Ovary (tissue), 9 donors: ENCODE results near the gene NFE2L2. TPM values are rescaled to one million over a fixed set of nuclear protein-coding genes. Genes with fewer than 3 reads are reported as not detected.
"Not testable (repeated sequence)": the region's sequence is repeated elsewhere in the genome, so short reads cannot be mapped to it uniquely, and the experiment has no call there.

Experiments
- DNase-seq, 5 donors: peaks; one replicate each; pipeline ENCODE4 v3.0.0-alpha.2; 2019 to 2020
- H3K27ac ChIP-seq, 2 donors: fragments of 200-600 bp; one replicate each; pipeline versions ENCODE4 v1.5.1 to v1.8.0; 2019 to 2022
- H3K27me3 ChIP-seq: fragments of 200-600 bp; one replicate; pipeline ENCODE4 v1.8.0; 2022
- H3K36me3 ChIP-seq: fragments of 200-600 bp; sonication (generic); one replicate; pipeline ENCODE4 v1.5.1; 2019
- H3K4me1 ChIP-seq: one replicate; pipeline ENCODE4 v1.8.1; 2013; ENCODE audit warnings: mild to moderate bottlenecking, moderate library complexity; ENCODE audit not compliant: insufficient read depth
- H3K4me3 ChIP-seq: fragments of 200-600 bp; sonication (generic); one replicate; pipeline ENCODE4 v1.5.1; 2017
- H3K9me3 ChIP-seq, 2 donors: fragments of 200-600 bp in 1 of 2; sonication (generic) in 1 of 2; one replicate each; pipeline versions ENCODE4 v1.5.1 to v1.8.1; 2013 to 2019; ENCODE audit warnings: mild to moderate bottlenecking in 1 of 2, moderate library complexity in 1 of 2
- EP300 ChIP-seq: sonication (generic); formaldehyde crosslinking; IDR thresholded peaks from one replicate; pipeline ENCODE4 v1.6.1; 2017; ENCODE audit warnings: antibody characterized with exemption
- POLR2A ChIP-seq: fragments of 450-650 bp; IDR thresholded peaks from one replicate; pipeline ENCODE4 v1.6.1; 2017; ENCODE audit warnings: antibody characterized with exemption, mild to moderate bottlenecking, moderate library complexity
- WGBS, 3 donors: extraction: QIAGEN DNeasy Blood & Tissue Kit in 1 of 3; methylation state at CpG; one replicate each; pipeline versions ENCODE4 v1.1.5 to v1.1.7; 2013 to 2017; 5-methylcytosine and 5-hydroxymethylcytosine counted together
- intact Hi-C, 4 donors: fragments of 100-400 bp; cut with DNase I; formaldehyde crosslinking; loops; one replicate each; pipeline versions ENCODE4 v1.11.0 to v1.15.1; 2022 to 2023
- microRNA-seq, 3 donors: library from miRNA; unstranded; fragments of <30 nt; microRNA quantifications; one replicate each; pipeline versions ENCODE4 to v1.2.0, GENCODE V29; 2019 to 2020
- polyA plus RNA-seq, 2 donors: library from polyadenylated mRNA; stranded (reverse); fragments of 200-250 nt in 1 of 2; fragments of 350-450 nt in 1 of 2; fragmentation: Illumina TruSeq in 1 of 2; extraction: RNeasy Lipid Tissue Mini Kit (QIAGEN cat#74804) in 1 of 2; gene quantifications; one replicate each; pipeline ENCODE4 v1.2.3, GENCODE V29; 2013 to 2014
- small RNA-seq: library from RNA; depleted of rRNA; stranded (forward); fragments of <200 nt; gene quantifications from one replicate; pipeline ENCODE3, GENCODE V24; 2016
- total RNA-seq, 7 donors: library from RNA; depleted of rRNA in 2 of 7; stranded (reverse); fragments of >200 nt in 2 of 7; fragmentation: NEBNext Ultra II Directional in 3 of 7; extraction: Animal tissue kit (Norgen Biotek cat#: 25700) in 3 of 7; gene quantifications; one replicate each; pipeline versions ENCODE4 v1.1.0 to v1.2.4, GENCODE V29; 2016 to 2023
- TF ChIP-seq, protein P1 (sequence below), 3 donors: fragments of 450-650 bp in 2 of 3; fragments of 200-600 bp in 1 of 3; IDR thresholded peaks; one replicate each; pipeline versions ENCODE4 v1.5.1 to v1.8.0; 2016 to 2022; ENCODE audit warnings: antibody characterized with exemption in 3 of 3, mild to moderate bottlenecking in 1 of 3
- donor health status: DM: no; HTN: no; CAD: no; lungs with moderate emphysema.
- donor health status: DM: no; HTN: no; CAD: no.
- donor health status: Bipolar disorder and iron deficiency.
- donor health status: DM: yes; HTN: yes; CAD: no.
- donor health status: DM: no; HTN: no; CAD: no.
- donor health status: DM: yes; HTN: yes; CAD: no.

NFE2L2 gene
- total and polyA plus RNA-seq, 9 donors: 120 to 198 (median 148) TPM

DNA sequence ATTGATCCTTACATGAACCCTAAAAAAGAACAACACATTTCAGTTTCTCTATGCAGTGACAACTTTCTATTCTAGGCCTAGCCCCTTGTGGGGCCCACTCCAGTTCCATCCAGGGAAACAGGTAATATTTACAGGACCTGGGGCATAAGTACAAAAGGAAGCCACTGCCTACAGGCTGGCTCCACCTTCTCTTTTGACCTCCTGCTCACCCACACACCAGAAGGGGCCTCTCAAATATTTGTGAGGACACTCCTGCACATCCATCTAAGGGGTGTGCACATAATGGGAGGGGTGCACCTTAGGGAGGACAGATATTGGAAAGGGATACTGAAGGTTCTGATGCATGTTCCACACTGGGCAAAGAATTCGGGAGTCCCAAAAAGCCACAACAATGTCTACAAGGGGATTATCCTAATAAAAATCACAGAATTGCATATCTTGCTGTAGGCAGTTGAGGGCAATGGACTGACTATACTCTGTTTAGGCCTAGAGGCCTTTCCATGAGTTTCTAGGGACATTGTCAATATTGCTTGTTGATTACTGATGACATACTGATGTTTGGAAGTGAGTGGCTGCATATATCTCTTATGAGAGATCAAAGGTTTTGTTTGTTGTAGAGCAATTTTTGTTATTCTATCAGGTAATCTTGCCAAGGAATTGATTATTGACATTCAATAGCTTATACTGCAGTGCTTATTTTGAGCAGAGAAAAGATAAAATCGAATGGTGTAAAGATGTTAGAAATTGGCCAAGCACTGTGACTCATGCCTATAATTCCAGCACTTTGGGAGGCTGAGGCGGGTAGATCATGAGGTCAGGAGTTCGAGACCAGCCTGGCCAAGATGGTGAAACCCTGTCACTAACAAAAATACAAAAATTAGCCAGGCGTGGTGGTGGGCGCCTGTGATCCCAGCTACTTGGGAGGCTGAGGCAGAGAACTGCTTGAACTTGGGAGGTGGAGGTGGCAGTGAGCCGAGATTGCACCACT is 75.8 kb downstream of the NFE2L2 start:
- TF ChIP-seq, protein P1, sequence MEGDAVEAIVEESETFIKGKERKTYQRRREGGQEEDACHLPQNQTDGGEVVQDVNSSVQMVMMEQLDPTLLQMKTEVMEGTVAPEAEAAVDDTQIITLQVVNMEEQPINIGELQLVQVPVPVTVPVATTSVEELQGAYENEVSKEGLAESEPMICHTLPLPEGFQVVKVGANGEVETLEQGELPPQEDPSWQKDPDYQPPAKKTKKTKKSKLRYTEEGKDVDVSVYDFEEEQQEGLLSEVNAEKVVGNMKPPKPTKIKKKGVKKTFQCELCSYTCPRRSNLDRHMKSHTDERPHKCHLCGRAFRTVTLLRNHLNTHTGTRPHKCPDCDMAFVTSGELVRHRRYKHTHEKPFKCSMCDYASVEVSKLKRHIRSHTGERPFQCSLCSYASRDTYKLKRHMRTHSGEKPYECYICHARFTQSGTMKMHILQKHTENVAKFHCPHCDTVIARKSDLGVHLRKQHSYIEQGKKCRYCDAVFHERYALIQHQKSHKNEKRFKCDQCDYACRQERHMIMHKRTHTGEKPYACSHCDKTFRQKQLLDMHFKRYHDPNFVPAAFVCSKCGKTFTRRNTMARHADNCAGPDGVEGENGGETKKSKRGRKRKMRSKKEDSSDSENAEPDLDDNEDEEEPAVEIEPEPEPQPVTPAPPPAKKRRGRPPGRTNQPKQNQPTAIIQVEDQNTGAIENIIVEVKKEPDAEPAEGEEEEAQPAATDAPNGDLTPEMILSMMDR (IDR thresholded peaks at IDR 0.05): no peak
- TF ChIP-seq EP300 (no peak), POLR2A (no peak)
- H3K36me3 ChIP-seq: no peaks in the 10 kb centered on the region
- no peaks in the 10 kb centered on the region for H3K9me3 ChIP-seq
- intact Hi-C loops: no loop called here
- H3K4me1 ChIP-seq: no peaks in the 10 kb centered on the region
- no peak overlapping the region for H3K4me3 ChIP-seq
- no peak overlapping the region for H3K27ac ChIP-seq
- no peaks in the 10 kb centered on the region for H3K27me3 ChIP-seq
- DNase-seq: no peak
- WGBS, 3 donors: 95 to 96% (median 95%) methylated on average over 7 of the region's 7 CpGs

DNA sequence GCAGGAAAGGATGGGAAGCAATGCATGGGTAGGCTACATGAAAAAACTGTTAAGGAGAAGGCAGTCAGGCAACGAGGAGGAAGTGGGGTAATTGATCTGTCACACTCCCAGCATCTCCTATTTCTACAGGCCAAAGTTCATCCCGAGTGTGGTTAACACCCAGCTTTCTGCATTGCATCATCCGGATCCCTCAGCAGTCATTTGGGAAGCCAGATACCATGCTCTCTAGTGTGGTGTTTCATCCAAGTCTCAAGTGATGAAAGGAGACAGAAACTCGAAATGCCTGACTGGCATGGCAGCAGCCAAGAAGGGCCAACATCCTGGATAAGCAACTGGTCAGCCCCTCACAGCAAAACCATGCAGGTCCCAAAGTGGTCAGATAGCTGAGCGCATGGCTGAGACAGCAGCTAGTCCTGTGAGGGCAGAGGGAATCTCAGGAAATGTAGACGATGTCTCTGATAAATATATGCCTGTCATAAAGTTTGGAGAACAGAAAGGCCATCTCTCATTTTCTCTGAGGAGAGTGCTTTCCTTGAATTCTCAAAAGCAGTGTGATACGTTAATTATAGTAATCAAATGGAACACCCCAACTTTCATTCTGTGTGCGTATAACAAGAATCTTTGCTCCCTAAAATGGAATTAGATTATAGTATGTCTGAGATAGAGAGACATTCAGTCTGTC is 76.8 kb downstream of the NFE2L2 start:
- Histone ChIP-seq H3K4me3 (no peak overlapping the region), H3K36me3 (no peaks in the 10 kb centered on the region), H3K9me3 (no peaks in the 10 kb centered on the region), H3K4me1 (no peaks in the 10 kb centered on the region), H3K27ac (no peak overlapping the region), H3K27me3 (no peaks in the 10 kb centered on the region)
- intact Hi-C loops: no loop called here
- TF ChIP-seq, protein P1 (IDR thresholded peaks at IDR 0.05): no peak
- TF ChIP-seq EP300: no peak
- TF ChIP-seq POLR2A: no peak
- DNase-seq: no peak
- 60 to 61% (median 60%) methylated on average over 8 of the region's 8 CpGs for WGBS, 3 donors

- 75 to 84% (median 77%) methylated on average over 7 of the region's 7 CpGs for WGBS, 3 donors
Measured at GRCh38 chr2:177186038-177186437, 78.5 kb downstream of the NFE2L2 start.

GRCh38 chr2:177184606-177185005 is 79.9 kb downstream of the NFE2L2 start:
- no peak overlapping the region for H3K27ac ChIP-seq
- WGBS, 3 donors: 17 to 51% (median 19%) methylated on average over 1 of the region's 1 CpG

More at GRCh38 chr2:177186038-177186437, 78.5 kb downstream of the NFE2L2 start:
- DNase-seq, H3K4me3 ChIP-seq, H3K4me1 ChIP-seq, H3K9me3 ChIP-seq, H3K27ac ChIP-seq, H3K36me3 ChIP-seq, intact Hi-C loops, H3K27me3 ChIP-seq: not testable (repeated sequence)

DNA sequence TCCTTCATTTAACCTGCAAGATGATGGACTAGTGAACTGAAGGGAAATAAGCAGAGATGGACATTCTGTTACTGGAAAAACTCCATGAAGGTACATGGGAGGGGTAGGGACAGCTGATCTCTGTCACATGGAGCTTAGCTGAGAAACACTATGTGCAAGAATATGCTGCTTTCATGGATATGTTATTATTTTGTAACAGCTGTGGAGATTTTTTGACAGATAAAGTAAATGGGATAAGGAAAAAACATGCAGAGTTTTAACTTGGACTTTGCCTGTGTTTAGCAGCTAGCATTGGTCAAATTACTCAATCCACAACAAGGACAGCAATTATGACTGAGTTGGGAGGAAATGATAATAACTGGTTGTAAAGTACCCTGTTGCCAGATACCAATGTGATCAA is 80.7 kb downstream of the NFE2L2 start:
- no peaks in the 10 kb centered on the region for H3K9me3 ChIP-seq
- H3K27ac ChIP-seq: no peak overlapping the region
- no peak for DNase-seq
- intact Hi-C loops: no loop called here
- no peaks in the 10 kb centered on the region for H3K36me3 ChIP-seq
- no peaks in the 10 kb centered on the region for H3K27me3 ChIP-seq
- H3K4me1 ChIP-seq: no peaks in the 10 kb centered on the region
- no peak overlapping the region for H3K4me3 ChIP-seq
- TF ChIP-seq POLR2A: no peak
- TF ChIP-seq EP300: no peak
- TF ChIP-seq, protein P1 (IDR thresholded peaks at IDR 0.05): no peak

More at GRCh38 chr2:177184606-177185005, 79.9 kb downstream of the NFE2L2 start:
- no peaks in the 10 kb centered on the region for H3K36me3 ChIP-seq
- no peak overlapping the region for H3K4me3 ChIP-seq
- no peaks in the 10 kb centered on the region for H3K4me1 ChIP-seq
- no peaks in the 10 kb centered on the region for H3K9me3 ChIP-seq
- no peaks in the 10 kb centered on the region for H3K27me3 ChIP-seq
- no peak for DNase-seq
- TF ChIP-seq EP300: no peak
- intact Hi-C loops: no loop called here

Small RNAs within 50 kb of the gene (microRNA-seq; reads per million reads assigned to microRNA genes)
- gene MIR3128 (0 reads per million in 3 donors), gene MIR6512 (0 to 0.38 (median 0.18) reads per million in 3 donors)

Small RNAs within 50 kb of the gene (small RNA-seq; reads per million reads assigned to genes)
- gene MIR3128 (0.20 reads per million), gene MIR6512 (not detected), gene RF00019 (not detected)

Other genes starting within 250 kb of the NFE2L2 start
- gene HNRNPA3, start 51.9 kb downstream of the NFE2L2 start, total RNA-seq: 100 to 1,000 TPM in 5 of 7 donors, 10 to 100 TPM in 2; 71.0 to 240 (median 216) TPM
- 100 to 1,000 TPM; 175 to 273 TPM for gene HNRNPA3, start 51.9 kb downstream of the NFE2L2 start, polyA plus RNA-seq
- 10 to 100 TPM; 19.1 to 31.5 (median 21.3) TPM for gene AGPS, start 128.0 kb upstream of the NFE2L2 start, total RNA-seq
- 10 to 100 TPM in 1 of 2 donors, 1 to 10 TPM in 1; 5.4 to 21.5 TPM for gene AGPS, start 128.0 kb upstream of the NFE2L2 start, polyA plus RNA-seq